GM23248 (cell line): ENCODE measurements around the gene DOC2A.

Source experiments
- EZH2 ChIP-seq: fragments of 200-600 bp; sonication (generic); IDR thresholded peaks from 2 replicates; pipeline ENCODE4 v1.6.1; 2018; ENCODE audit warnings: antibody characterized with exemption, mild to moderate bottlenecking; ENCODE audit not compliant: insufficient read depth, poor library complexity, severe bottlenecking
- EZH2phosphoT487 ChIP-seq: fragments of 200-600 bp; sonication (generic); IDR thresholded peaks from 2 replicates; pipeline ENCODE4 v1.6.1; 2018; ENCODE audit warnings: antibody characterized with exemption, moderate library complexity, mild to moderate bottlenecking, low read depth; ENCODE audit not compliant: insufficient read depth

- TF ChIP-seq EZH2, result no peak
- TF ChIP-seq EZH2phosphoT487, result no peak
These were observed 49.1 kb downstream of the DOC2A start, which contains the start of gene TMEM219 for GRCh38 chr16:29961479-29962343.
